T-helper 2 cell treated with Interferon-gamma antibody and Interleukin-4, amounts not matched to agents 5 μg/mL and 100 μg/mL, for 36 hours (primary cell): ENCODE measurements around the gene SASH1.

Experiments
- DNase-seq: peaks from one replicate; pipeline ENCODE4 v3.0.0; 2021; ENCODE audit warnings: low spot score
- H3K27ac Mint-ChIP-seq: one replicate; pipeline ENCODE4 v1.8.0; 2021; ENCODE audit warnings: mild to moderate bottlenecking, mixed read lengths
- H3K27me3 Mint-ChIP-seq: one replicate; pipeline ENCODE4 v1.8.0; 2021; ENCODE audit warnings: low read depth, mixed read lengths
- H3K36me3 Mint-ChIP-seq: one replicate; pipeline ENCODE4 v1.8.0; 2021; ENCODE audit warnings: low read depth, mixed read lengths
- H3K4me1 Mint-ChIP-seq: one replicate; pipeline ENCODE4 v1.8.0; 2021; ENCODE audit warnings: low read depth, mixed read lengths
- H3K4me3 Mint-ChIP-seq: one replicate; pipeline ENCODE4 v1.8.0; 2022; ENCODE audit warnings: mild to moderate bottlenecking, moderate library complexity, mixed read lengths
- H3K9me3 Mint-ChIP-seq: one replicate; pipeline ENCODE4 v1.8.0; 2021; ENCODE audit warnings: mixed read lengths

SASH1 gene

GRCh38 chr6:148448369-148449012, 105.9 kb downstream of the SASH1 start:
- no peaks in the 10 kb centered on the region for H3K36me3 Mint-ChIP-seq
- no peak for DNase-seq
- no peaks in the 10 kb centered on the region for H3K9me3 Mint-ChIP-seq
- H3K4me3 Mint-ChIP-seq: no peak overlapping the region
- H3K27ac Mint-ChIP-seq: no peak overlapping the region
- peaks cover 27% of the 10 kb centered on the region for H3K4me1 Mint-ChIP-seq
- peaks cover 33% of the 10 kb centered on the region for H3K27me3 Mint-ChIP-seq

DNA sequence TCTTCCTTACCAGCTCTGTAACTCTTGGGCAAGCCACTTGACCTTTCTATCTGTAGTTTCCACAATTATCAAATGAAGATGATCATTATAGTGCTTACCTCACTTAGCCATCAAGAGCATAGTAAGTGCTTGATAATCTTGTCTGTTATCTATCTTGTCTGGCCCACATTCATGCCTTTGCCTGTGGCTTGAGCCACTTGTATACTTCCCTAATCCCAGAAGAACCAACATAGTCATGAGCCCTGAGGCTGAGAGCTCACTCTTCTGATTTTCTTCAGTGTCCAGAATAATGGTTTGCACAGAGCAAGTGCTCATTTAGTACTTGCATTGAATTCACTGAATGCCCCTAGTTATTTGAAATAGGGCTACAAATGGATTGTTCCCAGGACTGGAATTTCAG, 108.2 kb downstream of the SASH1 start:
- H3K36me3 Mint-ChIP-seq: no peaks in the 10 kb centered on the region
- no peak overlapping the region for H3K27ac Mint-ChIP-seq
- H3K27me3 Mint-ChIP-seq: peaks cover 33% of the 10 kb centered on the region
- peaks cover 27% of the 10 kb centered on the region for H3K4me1 Mint-ChIP-seq
- no peaks in the 10 kb centered on the region for H3K9me3 Mint-ChIP-seq
- no peak for DNase-seq
- no peak overlapping the region for H3K4me3 Mint-ChIP-seq

- Mint-ChIP-seq H3K4me3 (peak overlapping the region; percentile 58), H3K27me3 (peaks cover 29% of the 10 kb centered on the region), H3K4me1 (peaks cover 27% of the 10 kb centered on the region), H3K36me3 (no peaks in the 10 kb centered on the region), H3K27ac (peak overlapping the region; percentile 49), H3K9me3 (no peaks in the 10 kb centered on the region)
- DNase-seq: peak; percentile 57
Observed at GRCh38 chr6:148451690-148452089, 109.1 kb downstream of the SASH1 start.

DNA sequence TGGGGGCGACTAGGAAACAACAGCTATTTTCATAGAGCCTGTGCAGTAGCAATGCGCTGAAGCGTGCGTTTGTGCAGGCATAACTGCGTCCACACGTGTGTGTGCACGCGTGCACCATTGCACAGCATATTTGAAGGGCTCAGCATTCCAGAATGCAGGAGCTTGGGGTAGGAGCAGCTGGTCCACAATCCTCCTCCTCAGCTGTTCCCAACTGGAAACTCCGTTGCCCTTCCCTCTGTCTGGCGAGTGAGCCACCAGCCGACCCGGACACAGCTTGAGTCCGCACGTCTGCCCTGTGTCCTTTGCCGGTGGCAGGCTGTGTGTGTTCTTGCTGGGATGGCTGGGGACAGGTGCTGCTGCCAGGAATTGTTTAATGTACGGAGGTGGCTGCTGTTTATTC, 110.2 kb downstream of the SASH1 start:
- no peaks in the 10 kb centered on the region for H3K36me3 Mint-ChIP-seq
- H3K27me3 Mint-ChIP-seq: peaks cover 22% of the 10 kb centered on the region
- H3K4me3 Mint-ChIP-seq: no peak overlapping the region
- H3K27ac Mint-ChIP-seq: no peak overlapping the region
- no peak for DNase-seq
- peaks cover 24% of the 10 kb centered on the region for H3K4me1 Mint-ChIP-seq
- no peaks in the 10 kb centered on the region for H3K9me3 Mint-ChIP-seq

DNA sequence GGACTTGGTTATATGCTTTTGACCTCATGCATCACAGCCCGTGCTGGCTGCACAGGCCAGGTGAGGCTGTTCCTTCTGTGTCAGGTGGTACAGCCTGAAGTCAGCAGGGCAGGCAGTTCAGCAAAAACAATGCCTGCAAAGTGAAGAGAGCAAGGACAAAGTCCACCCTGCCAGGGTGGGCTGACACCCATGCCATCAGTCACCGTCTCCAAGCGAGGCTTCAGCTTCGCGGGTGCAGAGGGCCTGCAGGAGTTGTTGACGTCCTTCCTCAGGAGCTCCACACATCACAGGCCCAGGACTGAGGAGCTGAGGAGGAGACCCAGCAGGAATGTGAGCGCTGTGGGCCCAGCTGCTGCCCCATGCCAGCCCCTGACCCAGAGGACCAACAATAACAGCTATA, 111.3 kb downstream of the SASH1 start:
- Mint-ChIP-seq H3K27me3 (peaks cover 12% of the 10 kb centered on the region), H3K9me3 (no peaks in the 10 kb centered on the region), H3K4me3 (no peak overlapping the region), H3K27ac (no peak overlapping the region), H3K36me3 (no peaks in the 10 kb centered on the region), H3K4me1 (peaks cover 16% of the 10 kb centered on the region)
- DNase-seq: no peak

GRCh38 chr6:148455225-148455624, 112.6 kb downstream of the SASH1 start:
- Mint-ChIP-seq H3K27me3 (peaks cover 9% of the 10 kb centered on the region), H3K36me3 (no peaks in the 10 kb centered on the region), H3K4me3 (no peak overlapping the region), H3K9me3 (no peaks in the 10 kb centered on the region), H3K27ac (no peak overlapping the region), H3K4me1 (peaks cover 16% of the 10 kb centered on the region)
- no peak for DNase-seq

DNA sequence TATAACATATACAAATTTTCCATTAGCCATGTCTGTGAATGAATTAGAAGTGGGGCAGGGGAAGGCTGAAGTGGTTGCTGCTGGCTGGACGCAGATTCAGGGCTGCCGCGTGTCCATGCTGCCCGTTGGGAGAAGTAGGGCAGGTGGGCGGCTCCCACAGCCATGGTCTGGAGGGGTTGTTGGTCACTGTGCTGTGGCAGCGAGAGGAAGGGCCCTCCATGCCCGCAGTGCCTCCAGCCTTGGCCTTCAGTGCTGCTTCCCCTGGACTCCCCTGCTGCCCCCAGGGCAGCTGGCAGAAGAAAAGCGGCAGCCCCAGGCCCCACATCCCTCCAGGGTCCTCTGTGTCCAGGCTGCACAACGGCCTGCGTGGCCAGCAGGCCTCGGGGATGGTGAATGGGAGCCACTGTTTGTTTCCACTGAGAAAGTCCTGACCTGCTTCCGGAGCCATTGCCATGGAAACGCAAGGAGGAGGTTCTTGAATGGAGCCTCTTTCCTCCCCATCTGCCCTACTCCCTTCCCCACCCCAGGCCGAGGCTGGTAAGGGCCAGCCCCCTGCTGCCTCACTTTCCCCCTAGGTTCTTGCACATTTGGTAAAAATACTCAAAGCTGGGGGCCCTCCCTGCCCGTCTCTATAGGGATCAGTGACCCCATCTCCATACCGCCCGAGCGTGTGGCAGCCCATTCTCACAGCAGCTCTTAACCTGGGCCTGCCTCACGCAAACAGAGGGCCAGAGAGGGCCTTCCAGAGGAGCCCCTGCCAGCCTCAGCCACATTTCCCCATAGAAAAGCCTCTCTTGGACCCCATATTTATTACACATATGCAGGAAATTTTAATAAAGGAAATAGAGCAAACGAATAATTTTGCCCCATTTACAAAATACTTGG, 113.3 kb downstream of the SASH1 start:
- peaks cover 10% of the 10 kb centered on the region for H3K27me3 Mint-ChIP-seq
- H3K27ac Mint-ChIP-seq: no peak overlapping the region
- no peak for DNase-seq
- H3K36me3 Mint-ChIP-seq: no peaks in the 10 kb centered on the region
- H3K9me3 Mint-ChIP-seq: no peaks in the 10 kb centered on the region
- no peak overlapping the region for H3K4me3 Mint-ChIP-seq
- peaks cover 14% of the 10 kb centered on the region for H3K4me1 Mint-ChIP-seq

DNA sequence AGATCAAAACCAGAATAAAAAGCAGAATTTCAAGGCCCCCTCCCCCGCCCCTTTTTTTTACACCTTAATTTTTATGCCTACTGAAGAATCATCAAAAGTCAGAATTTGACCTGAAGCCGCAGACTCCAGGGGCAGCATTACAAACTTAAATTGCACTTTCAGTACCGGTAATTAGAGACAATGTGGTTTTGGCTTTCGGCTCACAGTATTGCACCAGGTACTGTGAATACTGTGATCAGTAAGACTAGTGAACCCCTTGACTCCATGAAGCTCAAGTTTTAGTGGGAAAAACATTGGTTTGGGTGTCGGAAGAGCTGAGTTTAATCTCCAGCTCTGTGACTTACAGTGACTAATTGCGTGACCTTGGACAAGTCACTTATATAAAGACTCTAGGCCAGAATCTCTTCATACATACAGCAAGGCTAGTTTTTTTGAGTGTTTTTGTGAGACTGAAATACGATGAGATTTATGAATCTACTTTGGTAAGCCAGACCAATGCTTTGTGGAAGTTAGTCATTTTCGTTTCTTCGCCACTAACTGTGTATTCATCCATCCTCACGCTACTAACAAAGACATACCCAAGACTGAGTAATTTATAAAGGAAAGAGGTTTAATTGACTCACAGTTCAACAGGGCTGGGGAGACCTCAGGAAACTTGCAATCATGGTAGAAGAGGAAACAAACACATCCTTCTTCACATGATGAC, 114.7 kb downstream of the SASH1 start:
- Mint-ChIP-seq H3K27me3 (peaks cover 12% of the 10 kb centered on the region), H3K9me3 (no peaks in the 10 kb centered on the region), H3K4me1 (peaks cover 3% of the 10 kb centered on the region), H3K27ac (no peak overlapping the region), H3K4me3 (no peak overlapping the region), H3K36me3 (no peaks in the 10 kb centered on the region)
- no peak for DNase-seq

DNA sequence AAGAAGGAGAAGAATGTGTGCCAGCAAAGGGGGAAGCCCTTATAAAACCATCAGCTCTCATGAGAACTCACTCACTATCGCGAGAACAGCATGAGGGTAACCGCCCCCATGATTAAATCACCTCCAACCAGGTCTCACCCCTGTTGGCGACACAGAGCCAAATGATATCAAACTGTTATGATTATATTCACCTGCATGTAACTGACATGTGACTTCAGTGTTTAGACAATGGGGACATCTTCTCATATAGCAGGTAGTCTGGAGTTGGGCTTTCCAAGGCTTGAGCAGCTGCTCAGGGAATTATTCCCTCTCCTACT, 115.2 kb downstream of the SASH1 start:
- no peaks in the 10 kb centered on the region for H3K9me3 Mint-ChIP-seq
- no peaks in the 10 kb centered on the region for H3K36me3 Mint-ChIP-seq
- H3K4me1 Mint-ChIP-seq: no peaks in the 10 kb centered on the region
- H3K27me3 Mint-ChIP-seq: peaks cover 16% of the 10 kb centered on the region
- no peak overlapping the region for H3K27ac Mint-ChIP-seq
- no peak overlapping the region for H3K4me3 Mint-ChIP-seq
- no peak for DNase-seq

- no peaks in the 10 kb centered on the region for H3K9me3 Mint-ChIP-seq
- no peaks in the 10 kb centered on the region for H3K36me3 Mint-ChIP-seq
- H3K27me3 Mint-ChIP-seq: peaks cover 16% of the 10 kb centered on the region
- DNase-seq: no peak
- H3K27ac Mint-ChIP-seq: no peak overlapping the region
- no peaks in the 10 kb centered on the region for H3K4me1 Mint-ChIP-seq
- no peak overlapping the region for H3K4me3 Mint-ChIP-seq
Observed at GRCh38 chr6:148459238-148459637, 116.6 kb downstream of the SASH1 start.

DNA sequence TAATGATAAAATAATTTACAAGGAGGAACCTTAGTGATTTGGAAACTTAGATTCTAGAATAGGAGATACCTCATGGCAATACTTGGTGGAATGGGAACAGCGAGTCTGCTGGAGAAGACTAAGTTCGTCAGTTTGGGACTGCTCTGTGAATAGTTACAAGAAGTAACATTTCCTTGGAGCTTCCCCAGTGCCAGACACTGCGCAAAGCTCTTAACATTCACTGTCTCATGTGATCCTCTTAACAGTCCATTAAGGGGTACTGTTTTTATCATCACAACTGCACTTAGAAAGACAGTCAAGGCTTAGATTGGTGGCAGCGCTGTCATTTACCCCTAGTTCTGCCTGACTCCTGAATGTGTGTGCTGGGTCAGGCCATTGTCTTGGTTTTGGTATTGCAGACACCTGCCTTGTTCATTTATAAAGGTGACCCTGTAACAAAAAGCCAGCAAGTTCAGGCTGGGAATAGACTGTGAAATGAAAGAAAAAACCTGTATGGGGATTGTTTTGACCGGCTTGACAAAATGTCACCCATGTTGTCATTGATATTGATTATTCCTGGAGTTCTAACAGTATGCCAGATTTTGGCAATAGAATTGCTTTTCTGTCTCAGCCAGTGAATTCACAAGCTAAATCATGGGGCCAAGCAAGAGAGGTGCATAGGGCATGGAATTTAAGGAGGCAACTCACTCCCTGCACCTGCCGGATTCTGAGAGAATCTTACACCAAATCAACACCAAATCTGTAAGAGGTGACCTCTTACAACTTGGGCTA, 118.4 kb downstream of the SASH1 start:
- no peaks in the 10 kb centered on the region for H3K36me3 Mint-ChIP-seq
- no peaks in the 10 kb centered on the region for H3K4me1 Mint-ChIP-seq

GRCh38 chr6:148461986-148462577, 119.4 kb downstream of the SASH1 start:
- Mint-ChIP-seq H3K27ac (no peak overlapping the region), H3K4me3 (no peak overlapping the region), H3K9me3 (no peaks in the 10 kb centered on the region), H3K4me1 (no peaks in the 10 kb centered on the region), H3K36me3 (no peaks in the 10 kb centered on the region), H3K27me3 (peaks cover 18% of the 10 kb centered on the region)
- no peak for DNase-seq

More for the DNA sequence above, 118.4 kb downstream of the SASH1 start:
- Mint-ChIP-seq H3K27ac (no peak overlapping the region), H3K27me3 (peaks cover 18% of the 10 kb centered on the region), H3K9me3 (no peaks in the 10 kb centered on the region), H3K4me3 (no peak overlapping the region)
- DNase-seq: no peak

DNA sequence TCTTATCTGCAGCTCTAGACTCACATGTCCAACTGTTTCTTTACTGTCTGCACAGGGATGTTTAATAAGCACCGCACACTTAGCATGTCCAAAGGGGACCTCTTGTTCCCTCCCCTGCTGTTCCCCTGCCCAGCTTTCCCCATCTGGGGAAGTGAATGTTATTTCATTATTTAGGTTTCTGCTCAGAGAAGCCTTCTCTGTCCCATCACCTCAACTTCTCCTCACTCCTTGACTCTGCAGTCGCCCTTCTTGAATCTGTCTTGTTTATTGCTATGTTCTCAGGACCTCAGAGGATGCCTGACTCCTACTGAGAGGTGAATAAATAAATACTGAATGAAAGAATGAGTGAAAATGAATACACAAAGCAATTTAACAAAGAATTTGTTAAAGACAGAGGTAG, 121.0 kb downstream of the SASH1 start:
- no peak for DNase-seq
- no peaks in the 10 kb centered on the region for H3K9me3 Mint-ChIP-seq
- no peaks in the 10 kb centered on the region for H3K4me1 Mint-ChIP-seq
- H3K27me3 Mint-ChIP-seq: peaks cover 17% of the 10 kb centered on the region
- H3K36me3 Mint-ChIP-seq: no peaks in the 10 kb centered on the region
- H3K4me3 Mint-ChIP-seq: no peak overlapping the region
- H3K27ac Mint-ChIP-seq: no peak overlapping the region
